Astrocyte (in vitro differentiated cells and primary cell): Measurements from ENCODE around the gene AP3S2. TPM values are rescaled to one million over a fixed set of nuclear protein-coding genes. Genes with fewer than 3 reads are reported as not detected.

Experiments used
- DNase-seq: peaks from one replicate; pipeline ENCODE4 v3.0.0-alpha.2; 2010; ENCODE audit warnings: low read depth
- FAIRE-seq: peaks from 2 replicates; lab custom pipeline; 2011; peaks lifted over from hg19 to GRCh38; lab: Jason Lieb, UNC
- H2AFZ ChIP-seq: 2 replicates; pipeline ENCODE4 v1.6.0; 2012; ENCODE audit warnings: low read depth, low read length, inconsistent platforms
- H3K27ac ChIP-seq: 2 replicates; pipeline ENCODE4 v1.5.1; 2011; ENCODE audit warnings: low read depth, low read length, inconsistent platforms
- H3K27me3 ChIP-seq: 2 replicates; pipeline ENCODE4 v1.6.0; 2011; ENCODE audit warnings: low read length, inconsistent platforms; ENCODE audit not compliant: insufficient read depth
- H3K36me3 ChIP-seq: 2 replicates; pipeline ENCODE4 v1.5.1; 2011; ENCODE audit warnings: low read length, inconsistent platforms; ENCODE audit not compliant: insufficient read depth
- H3K4me1 ChIP-seq: 2 replicates; pipeline ENCODE4 v1.5.1; 2011; ENCODE audit warnings: low read length, inconsistent platforms; ENCODE audit not compliant: insufficient read depth
- H3K4me2 ChIP-seq: 2 replicates; pipeline ENCODE4 v1.6.0; 2012; ENCODE audit warnings: low read length, inconsistent platforms
- H3K4me3 ChIP-seq: 2 replicates; pipeline ENCODE4 v1.5.1; 2011; ENCODE audit warnings: low read depth, mild to moderate bottlenecking, low read length, inconsistent platforms; ENCODE audit not compliant: insufficient read depth
- H3K79me2 ChIP-seq: 2 replicates; pipeline ENCODE4 v1.6.0; 2012; ENCODE audit warnings: mild to moderate bottlenecking, low read length, inconsistent platforms; ENCODE audit not compliant: insufficient read depth
- H3K9ac ChIP-seq: 2 replicates; pipeline ENCODE4 v1.6.0; 2012; ENCODE audit warnings: mild to moderate bottlenecking, low read length, inconsistent platforms
- H3K9me3 ChIP-seq: 2 replicates; pipeline ENCODE4 v1.5.1; 2012; ENCODE audit warnings: low read depth, mild to moderate bottlenecking, low read length, inconsistent platforms; ENCODE audit not compliant: insufficient read depth
- H4K20me1 ChIP-seq: 2 replicates; pipeline ENCODE4 v1.6.0; 2012; ENCODE audit warnings: low read length, inconsistent platforms; ENCODE audit not compliant: insufficient read depth
- H3K27ac Mint-ChIP-seq: one replicate; pipeline ENCODE4 v1.8.0; 2021; ENCODE audit warnings: mild to moderate bottlenecking, mixed read lengths; ENCODE audit not compliant: unreplicated experiment
- H3K27me3 Mint-ChIP-seq: one replicate; pipeline ENCODE4 v1.8.0; 2021; ENCODE audit warnings: low read depth, mixed read lengths; ENCODE audit not compliant: unreplicated experiment
- H3K36me3 Mint-ChIP-seq: one replicate; pipeline ENCODE4 v1.8.0; 2021; ENCODE audit warnings: low read depth, mixed read lengths; ENCODE audit not compliant: unreplicated experiment
- H3K4me1 Mint-ChIP-seq: one replicate; pipeline ENCODE4 v1.8.0; 2021; ENCODE audit warnings: low read depth, mixed read lengths; ENCODE audit not compliant: unreplicated experiment
- H3K4me3 Mint-ChIP-seq: one replicate; pipeline ENCODE4 v1.8.0; 2021; ENCODE audit warnings: mild to moderate bottlenecking, moderate library complexity, mixed read lengths; ENCODE audit not compliant: unreplicated experiment
- H3K9me3 Mint-ChIP-seq: one replicate; pipeline ENCODE4 v1.8.0; 2021; ENCODE audit warnings: mild to moderate bottlenecking, mixed read lengths; ENCODE audit not compliant: unreplicated experiment
- CTCF ChIP-seq: IDR thresholded peaks from 2 replicates; pipeline ENCODE4 v1.5.1; 2011; ENCODE audit warnings: low read depth, mild to moderate bottlenecking, inconsistent platforms, low read length, moderate library complexity; ENCODE audit not compliant: insufficient read depth
- EZH2 ChIP-seq: IDR thresholded peaks from 2 replicates; pipeline ENCODE4 v1.6.1; 2012; ENCODE audit warnings: mild to moderate bottlenecking, low read length, inconsistent platforms; ENCODE audit not compliant: insufficient read depth
- total RNA-seq: library from RNA; stranded (reverse); gene quantifications from 2 replicates; pipeline ENCODE4 v1.2.1, GENCODE V29; 2021

AP3S2 gene
- total RNA-seq, 1 donor from 2014 or later, result 41.2 TPM

GRCh38 chr15:89808160-89808870 lies 85.5 kb downstream of the AP3S2 start:
- peaks cover 25% of the 10 kb centered on the region for H3K27me3 Mint-ChIP-seq
- no peaks in the 10 kb centered on the region for H3K36me3 Mint-ChIP-seq
- Histone ChIP-seq H3K27ac (no peak overlapping the region), H2AFZ (no peak overlapping the region), H3K9me3 (no peaks in the 10 kb centered on the region), H4K20me1 (peaks cover 34% of the 10 kb centered on the region), H3K4me3 (no peak overlapping the region), H3K27me3 (no peaks in the 10 kb centered on the region), H3K36me3 (peaks cover 11% of the 10 kb centered on the region), H3K79me2 (peaks cover 52% of the 10 kb centered on the region), H3K9ac (no peak overlapping the region), H3K4me1 (peaks cover 24% of the 10 kb centered on the region), H3K4me2 (no peak overlapping the region)
- DNase-seq (no peak), FAIRE-seq (no peak)
- TF ChIP-seq CTCF, result no peak
- no peak for TF ChIP-seq EZH2
- H3K27ac Mint-ChIP-seq, result no peak overlapping the region
- H3K4me1 Mint-ChIP-seq, result no peaks in the 10 kb centered on the region
- no peak overlapping the region for H3K4me3 Mint-ChIP-seq
- H3K9me3 Mint-ChIP-seq, result no peaks in the 10 kb centered on the region

- H3K36me3 Mint-ChIP-seq, result no peaks in the 10 kb centered on the region
- peaks cover 25% of the 10 kb centered on the region for H3K27me3 Mint-ChIP-seq
- no peaks in the 10 kb centered on the region for H3K9me3 Mint-ChIP-seq
Measured at GRCh38 chr15:89807689-89808088, 86.1 kb downstream of the AP3S2 start.

More at GRCh38 chr15:89807689-89808088, 86.1 kb downstream of the AP3S2 start:
- Histone ChIP-seq H3K79me2 (peaks cover 45% of the 10 kb centered on the region), H3K9ac (no peak overlapping the region), H3K36me3 (peaks cover 16% of the 10 kb centered on the region), H3K27ac (no peak overlapping the region), H3K4me3 (no peak overlapping the region), H3K4me1 (peaks cover 18% of the 10 kb centered on the region), H3K9me3 (no peaks in the 10 kb centered on the region), H3K27me3 (no peaks in the 10 kb centered on the region), H2AFZ (no peak overlapping the region), H3K4me2 (no peak overlapping the region), H4K20me1 (peaks cover 28% of the 10 kb centered on the region)
- FAIRE-seq (no peak), DNase-seq (no peak)
- Mint-ChIP-seq H3K4me1 (no peaks in the 10 kb centered on the region), H3K27ac (no peak overlapping the region), H3K4me3 (no peak overlapping the region)
- TF ChIP-seq EZH2 (no peak), CTCF (no peak)
